Body of pancreas (tissue), 4 donors: ENCODE data around the gene GHDC. TPM values are rescaled to one million over a fixed set of nuclear protein-coding genes. Genes with fewer than 3 reads are reported as not detected.
A peak's percentile ranks its signal among the peaks of the same experiment; 100 is the strongest.
"Not testable (repeated sequence)": the region's sequence is repeated elsewhere in the genome, so short reads cannot be mapped to it uniquely, and the experiment has no call there.

Experiments used
- ATAC-seq: fragments of 150-250 bp; one replicate; pipeline ENCODE4 v1.9.1; 2016
- DNase-seq, 4 donors: peaks; one replicate each; pipeline ENCODE4 v3.0.0-alpha.2; 2019
- H3K27ac ChIP-seq, 4 donors: fragments of 200-600 bp; sonication (generic); 1 replicate in 3 of 4; 2 replicates in 1 of 4; pipeline versions ENCODE4 v1.5.1 to v1.6.1; 2016 to 2019; ENCODE audit warnings: mild to moderate bottlenecking in 1 of 4, mixed read lengths in 1 of 4, moderate library complexity in 1 of 4
- H3K27me3 ChIP-seq, 2 donors: fragments of 200-600 bp; sonication (generic); one replicate each; pipeline ENCODE4 v1.6.0; 2016; ENCODE audit warnings: mild to moderate bottlenecking in 1 of 2
- H3K36me3 ChIP-seq, 2 donors: fragments of 200-600 bp; sonication (generic); replicated peaks in 1 of 2; 2 replicates each; pipeline ENCODE4 v1.5.1; 2016; ENCODE audit warnings: low read depth in 2 of 2; ENCODE audit not compliant: insufficient read depth in 1 of 2
- H3K4me1 ChIP-seq: fragments of 200-600 bp; sonication (generic); one replicate; pipeline ENCODE4 v1.6.0; 2016
- H3K4me3 ChIP-seq, 2 donors: fragments of 200-600 bp; sonication (generic); 1 replicate in 1 of 2; 2 replicates in 1 of 2; pipeline ENCODE4 v1.5.1; 2016 to 2019
- H3K9me3 ChIP-seq, 3 donors: fragments of 200-600 bp; sonication (generic); 1 replicate in 2 of 3; 2 replicates in 1 of 3; pipeline ENCODE4 v1.5.1; 2016
- CTCF ChIP-seq, 7 experiments: fragments of 450-650 bp in 4 of 7; fragments of 200-600 bp in 3 of 7; sonication (generic) in 3 of 7; IDR thresholded peaks; one replicate each; pipeline ENCODE4 v1.5.1; 2016 to 2019; ENCODE audit warnings: antibody characterized with exemption in 7 of 7
- POLR2A ChIP-seq, 3 donors: fragments of 450-650 bp; IDR thresholded peaks; one replicate each; pipeline ENCODE4 v1.6.1; 2016; ENCODE audit warnings: antibody characterized with exemption in 3 of 3, mild to moderate bottlenecking in 2 of 3
- WGBS, 2 donors: methylation state at CpG; one replicate each; pipeline ENCODE4 v1.1.5; 2017; 5-methylcytosine and 5-hydroxymethylcytosine counted together
- intact Hi-C: fragments of 100-400 bp; cut with DNase I; formaldehyde crosslinking; loops from one replicate; pipeline ENCODE4 v1.15.1; 2023
- total RNA-seq, 2 donors: library from RNA; depleted of rRNA; stranded (reverse); fragments of >200 nt; gene quantifications; one replicate each; pipeline ENCODE4 v1.1.0, GENCODE V29; 2016

GHDC gene
- total RNA-seq, 2 donors from 2014 or later: 35.8 to 42.2 TPM

- DNase-seq: peak; percentile 39 to 76 (median 70)
- Histone ChIP-seq H3K4me1 (peaks cover 28% of the 10 kb centered on the region), H3K9me3 (no peaks in the 10 kb centered on the region), H3K4me3 (no peak overlapping the region), H3K27ac (peak overlapping the region; percentile 46 to 78 (median 68)), H3K36me3 (peaks cover 7 to 12% of the 10 kb centered on the region in 2 donors), H3K27me3 (no peaks in the 10 kb centered on the region)
- TF ChIP-seq CTCF (IDR thresholded peaks at IDR 0.05): no peak
- TF ChIP-seq POLR2A (IDR thresholded peaks at IDR 0.05): no peak
- intact Hi-C loops: no loop called here
- peak; percentile 70 for ATAC-seq
- WGBS, 2 donors: 43 to 44% methylated on average over 7 of the region's 7 CpGs
Measured at GRCh38 chr17:42212382-42212781, 18.1 kb upstream of the GHDC start.

- peak; percentile 97 for ATAC-seq
- intact Hi-C loops, H3K4me3 ChIP-seq, H3K9me3 ChIP-seq, H3K27me3 ChIP-seq, H3K36me3 ChIP-seq: not testable (repeated sequence)
- peaks cover 28% of the 10 kb centered on the region for H3K4me1 ChIP-seq
- WGBS, 2 donors: 24 to 37% methylated on average over 3 to 8 of the region's 9 CpGs
- TF ChIP-seq POLR2A (IDR thresholded peaks at IDR 0.05): peak in 1 of 3 donors; percentile 35
- peak in 2 of 7 experiments; percentile 24 to 26 for TF ChIP-seq CTCF (IDR thresholded peaks at IDR 0.05)
- peak overlapping the region; percentile 46 to 78 (median 68) for H3K27ac ChIP-seq
- DNase-seq: peak; percentile 85 to 92 (median 90)
Measured at GRCh38 chr17:42211921-42212341, 17.6 kb upstream of the GHDC start.

- ATAC-seq (no peak), DNase-seq (no peak)
- intact Hi-C loops: no loop called here
- Histone ChIP-seq H3K36me3 (peaks cover 6 to 7% of the 10 kb centered on the region in 2 donors), H3K4me1 (peaks cover 28% of the 10 kb centered on the region), H3K4me3 (no peak overlapping the region), H3K27me3 (no peaks in the 10 kb centered on the region), H3K9me3 (no peaks in the 10 kb centered on the region), H3K27ac (peak overlapping the region in 2 of 4 donors; percentile 44 to 78)
- 91 to 92% methylated on average over 6 of the region's 6 CpGs for WGBS, 2 donors
- TF ChIP-seq CTCF (IDR thresholded peaks at IDR 0.05): no peak
- no peak for TF ChIP-seq POLR2A (IDR thresholded peaks at IDR 0.05)
Measured at GRCh38 chr17:42210046-42210445, 15.8 kb upstream of the GHDC start.

GRCh38 chr17:42206153-42206612 is 11.9 kb upstream of the GHDC start:
- H3K36me3 ChIP-seq, H3K27ac ChIP-seq, DNase-seq, H3K4me3 ChIP-seq, H3K9me3 ChIP-seq, ATAC-seq, intact Hi-C loops, H3K27me3 ChIP-seq: not testable (repeated sequence)
- peaks cover 18% of the 10 kb centered on the region for H3K4me1 ChIP-seq
- WGBS, 2 donors: 74 to 94% methylated on average over 8 of the region's 8 CpGs

- intact Hi-C loops: no loop called here
- 97 to 100% methylated on average over 2 of the region's 2 CpGs for WGBS, 2 donors
- H3K27ac ChIP-seq: no peak overlapping the region
- H3K4me3 ChIP-seq: no peak overlapping the region
- no peak for ATAC-seq
- H3K36me3 ChIP-seq: peaks cover 0 to 4% of the 10 kb centered on the region in 2 donors
- H3K9me3 ChIP-seq: no peaks in the 10 kb centered on the region
- no peak for TF ChIP-seq POLR2A (IDR thresholded peaks at IDR 0.05)
- TF ChIP-seq CTCF (IDR thresholded peaks at IDR 0.05): no peak
- H3K27me3 ChIP-seq: no peaks in the 10 kb centered on the region
- no peak for DNase-seq
- peaks cover 20% of the 10 kb centered on the region for H3K4me1 ChIP-seq
Measured at GRCh38 chr17:42203354-42203753, 9.1 kb upstream of the GHDC start.
